ENCODE measurements around the gene ADCK2.
A peak's percentile ranks its signal among the peaks of the same experiment; 100 is the strongest.

The ADCK2 gene

DNA sequence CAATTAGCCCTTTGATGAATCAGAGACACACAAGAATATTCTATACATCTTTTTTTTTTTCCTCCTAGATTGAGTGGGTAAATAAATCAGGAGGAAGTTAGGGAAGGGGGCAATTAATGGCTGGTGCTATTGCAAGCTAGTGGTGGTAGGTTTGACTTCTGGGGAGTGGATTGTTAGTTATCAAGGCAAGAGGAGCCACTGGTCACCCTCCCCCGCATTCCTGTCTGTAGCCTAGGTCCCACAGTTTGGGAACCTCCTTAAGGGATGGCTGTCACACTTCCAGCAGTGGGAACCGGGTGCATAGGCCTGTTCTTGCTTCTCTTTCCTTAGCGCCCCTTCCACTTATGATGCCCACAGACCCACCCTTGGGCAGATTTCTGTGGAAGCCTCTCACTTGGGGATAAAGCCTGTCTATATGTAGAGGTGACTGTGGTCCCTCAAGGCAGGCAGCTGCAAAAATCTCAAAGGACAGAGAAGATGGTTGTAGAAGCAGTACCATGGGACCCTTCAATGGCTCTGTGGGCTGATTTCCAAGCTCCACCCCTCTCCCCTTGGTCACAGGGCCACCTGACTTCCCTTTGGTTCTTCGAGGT is 2.3 kb upstream of the ADCK2 start:
- TF ChIP-seq, protein P1, sequence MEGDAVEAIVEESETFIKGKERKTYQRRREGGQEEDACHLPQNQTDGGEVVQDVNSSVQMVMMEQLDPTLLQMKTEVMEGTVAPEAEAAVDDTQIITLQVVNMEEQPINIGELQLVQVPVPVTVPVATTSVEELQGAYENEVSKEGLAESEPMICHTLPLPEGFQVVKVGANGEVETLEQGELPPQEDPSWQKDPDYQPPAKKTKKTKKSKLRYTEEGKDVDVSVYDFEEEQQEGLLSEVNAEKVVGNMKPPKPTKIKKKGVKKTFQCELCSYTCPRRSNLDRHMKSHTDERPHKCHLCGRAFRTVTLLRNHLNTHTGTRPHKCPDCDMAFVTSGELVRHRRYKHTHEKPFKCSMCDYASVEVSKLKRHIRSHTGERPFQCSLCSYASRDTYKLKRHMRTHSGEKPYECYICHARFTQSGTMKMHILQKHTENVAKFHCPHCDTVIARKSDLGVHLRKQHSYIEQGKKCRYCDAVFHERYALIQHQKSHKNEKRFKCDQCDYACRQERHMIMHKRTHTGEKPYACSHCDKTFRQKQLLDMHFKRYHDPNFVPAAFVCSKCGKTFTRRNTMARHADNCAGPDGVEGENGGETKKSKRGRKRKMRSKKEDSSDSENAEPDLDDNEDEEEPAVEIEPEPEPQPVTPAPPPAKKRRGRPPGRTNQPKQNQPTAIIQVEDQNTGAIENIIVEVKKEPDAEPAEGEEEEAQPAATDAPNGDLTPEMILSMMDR (IDR thresholded peaks at IDR 0.05) = no peak
- TF ChIP-seq ZFX (IDR thresholded peaks at IDR 0.05; ENCODE audit: borderline replicate concordance) = no peak
- no peak overlapping the region for H3K27ac ChIP-seq

- TF ChIP-seq ZFX (IDR thresholded peaks at IDR 0.05; ENCODE audit: borderline replicate concordance) = no peak
- TF ChIP-seq, protein P1 (IDR thresholded peaks at IDR 0.05) = no peak
- H3K27ac ChIP-seq = peak overlapping the region; percentile 91
These were observed 779 bp upstream of the ADCK2 start for GRCh38 chr7:140671966-140672365.

DNA sequence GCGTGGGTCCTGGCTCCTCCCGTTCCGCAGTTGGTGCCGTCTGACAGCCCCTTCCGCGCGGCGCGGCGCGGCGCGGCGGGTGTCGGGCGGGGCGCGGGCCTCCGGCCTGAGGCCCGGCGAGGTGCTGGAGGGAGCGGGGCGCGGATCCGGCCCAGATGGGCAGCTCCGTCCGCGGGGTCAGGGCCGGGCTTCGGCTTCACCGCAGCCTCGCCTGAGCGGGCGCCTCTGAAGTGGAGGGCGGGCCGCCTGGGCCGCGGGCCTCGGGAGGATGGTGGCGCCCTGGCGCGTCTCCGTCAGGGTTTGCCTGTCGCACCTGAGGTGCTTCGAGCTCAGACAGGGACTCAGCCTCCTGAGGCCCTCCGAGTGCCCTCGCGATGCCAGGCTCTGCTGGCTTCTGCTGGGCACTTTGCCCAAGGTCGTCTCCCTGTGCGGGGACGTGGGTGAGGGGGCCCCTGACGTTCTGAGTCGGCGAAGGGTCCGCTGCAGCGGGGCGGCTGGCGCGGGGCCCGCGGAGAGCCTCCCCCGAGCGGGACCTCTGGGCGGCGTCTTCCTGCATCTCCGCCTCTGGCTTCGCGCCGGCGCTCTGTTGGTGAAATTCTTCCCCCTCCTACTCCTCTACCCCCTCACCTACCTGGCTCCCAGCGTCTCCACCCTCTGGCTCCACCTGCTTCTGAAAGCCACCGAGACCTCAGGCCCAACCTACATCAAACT is 473 bp downstream of the ADCK2 start:
- peak; percentile 90 for TF ChIP-seq ZFX (IDR thresholded peaks at IDR 0.05; ENCODE audit: borderline replicate concordance)
- TF ChIP-seq, protein P1 (IDR thresholded peaks at IDR 0.05) = peak; percentile 36
- H3K27ac ChIP-seq = peak overlapping the region; percentile 91

- TF ChIP-seq, protein P1 (IDR thresholded peaks at IDR 0.05) = no peak
- no peak for TF ChIP-seq ZFX (IDR thresholded peaks at IDR 0.05; ENCODE audit: borderline replicate concordance)
- peak overlapping the region; percentile 91 for H3K27ac ChIP-seq
These were observed 1.0 kb downstream of the ADCK2 start for GRCh38 chr7:140673774-140674155.

DNA sequence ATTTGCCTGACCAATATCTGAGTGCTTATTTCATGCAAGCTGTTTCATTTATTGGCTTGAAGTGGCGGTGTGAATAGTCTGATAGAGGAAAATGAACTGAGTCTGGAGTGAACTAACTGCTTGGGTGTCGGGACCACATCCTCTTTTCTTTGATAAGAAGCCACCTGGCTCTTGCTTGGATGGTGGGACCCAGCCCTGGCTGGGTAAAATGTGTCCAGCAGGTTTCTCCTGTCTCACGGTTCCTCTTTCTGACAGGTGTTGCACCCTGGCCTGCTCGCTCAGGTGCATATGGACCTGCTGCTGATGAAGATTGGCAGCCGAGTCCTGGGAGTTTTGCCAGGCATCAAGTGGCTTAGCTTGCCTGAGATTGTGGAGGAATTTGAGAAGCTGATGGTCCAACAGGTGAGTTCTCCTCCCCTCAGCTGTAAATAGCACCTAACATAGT is 1.6 kb downstream of the ADCK2 start:
- H3K27ac ChIP-seq = peak overlapping the region; percentile 91; the same call in 1 of the 2 replicates

GRCh38 chr7:140674899-140675701 is 2.4 kb downstream of the ADCK2 start:
- TF ChIP-seq, protein P1 (IDR thresholded peaks at IDR 0.05) = no peak; the same call in 1 of the 2 replicates
- no peak for TF ChIP-seq ZFX (IDR thresholded peaks at IDR 0.05; ENCODE audit: borderline replicate concordance)
- no peak overlapping the region for H3K27ac ChIP-seq

More for the DNA sequence above, 1.6 kb downstream of the ADCK2 start:
- no peak for TF ChIP-seq ZFX (IDR thresholded peaks at IDR 0.05; ENCODE audit: borderline replicate concordance)
- TF ChIP-seq, protein P1 (IDR thresholded peaks at IDR 0.05) = no peak

Measured in 22Rv1 (cell line).